Activated naive CD4-positive, alpha-beta T cell treated with Interleukin-2 at 50 U/mL for 16 hours (primary cell): ENCODE results near the gene SPIRE2.

Experiments used
- DNase-seq: peaks from one replicate; pipeline ENCODE4 v3.0.0-alpha.2; 2020

The SPIRE2 gene

GRCh38 chr16:89918453-89919347, 90.4 kb downstream of the SPIRE2 start, which contains the start of gene MC1R:
TSS of gene MC1R (plus strand) at chr16:89918862. CDS start at chr16:89919259, 397 bp downstream.
- peak; percentile 27 for DNase-seq

DNA sequence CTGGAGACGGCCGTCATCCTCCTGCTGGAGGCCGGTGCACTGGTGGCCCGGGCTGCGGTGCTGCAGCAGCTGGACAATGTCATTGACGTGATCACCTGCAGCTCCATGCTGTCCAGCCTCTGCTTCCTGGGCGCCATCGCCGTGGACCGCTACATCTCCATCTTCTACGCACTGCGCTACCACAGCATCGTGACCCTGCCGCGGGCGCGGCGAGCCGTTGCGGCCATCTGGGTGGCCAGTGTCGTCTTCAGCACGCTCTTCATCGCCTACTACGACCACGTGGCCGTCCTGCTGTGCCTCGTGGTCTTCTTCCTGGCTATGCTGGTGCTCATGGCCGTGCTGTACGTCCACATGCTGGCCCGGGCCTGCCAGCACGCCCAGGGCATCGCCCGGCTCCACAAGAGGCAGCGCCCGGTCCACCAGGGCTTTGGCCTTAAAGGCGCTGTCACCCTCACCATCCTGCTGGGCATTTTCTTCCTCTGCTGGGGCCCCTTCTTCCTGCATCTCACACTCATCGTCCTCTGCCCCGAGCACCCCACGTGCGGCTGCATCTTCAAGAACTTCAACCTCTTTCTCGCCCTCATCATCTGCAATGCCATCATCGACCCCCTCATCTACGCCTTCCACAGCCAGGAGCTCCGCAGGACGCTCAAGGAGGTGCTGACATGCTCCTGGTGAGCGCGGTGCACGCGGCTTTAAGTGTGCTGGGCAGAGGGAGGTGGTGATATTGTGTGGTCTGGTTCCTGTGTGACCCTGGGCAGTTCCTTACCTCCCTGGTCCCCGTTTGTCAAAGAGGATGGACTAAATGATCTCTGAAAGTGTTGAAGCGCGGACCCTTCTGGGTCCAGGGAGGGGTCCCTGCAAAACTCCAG, 91.5 kb downstream of the SPIRE2 start:
- DNase-seq = no peak

GRCh38 chr16:89920723-89921122, 92.4 kb downstream of the SPIRE2 start:
- DNase-seq = no peak
